WTC11 (cell line): ENCODE data around the gene CPPED1. TPM values are rescaled to one million over a fixed set of nuclear protein-coding genes. Genes with fewer than 3 reads are reported as not detected.

Experiments used
- ATAC-seq: fragments of 200-7000 bp; cut with Tn5 transposase; 2 replicates; pipeline ENCODE4 v1.10.0; 2021; ENCODE audit warnings: mild to moderate bottlenecking, moderate library complexity
- CTCF ChIA-PET: fragments of 300-600 bp; sonication (Branson Sonifier 250); formaldehyde crosslinking; loops from one replicate; lab custom pipeline; 2021; ENCODE audit warnings: antibody characterized with exemption; lab: Charles Lee
- POLR2A ChIA-PET: fragments of 350-600 bp; sonication (Branson Sonifier 250); formaldehyde crosslinking; loops from one replicate; lab custom pipeline; 2021; ENCODE audit warnings: antibody characterized with exemption; lab: Charles Lee
- DNase-seq: peaks from one replicate; pipeline ENCODE4 v3.0.0; 2021; ENCODE audit warnings: low spot score
- H3K27ac Mint-ChIP-seq: 2 replicates; pipeline ENCODE4 v1.8.0; 2021; ENCODE audit warnings: mixed read lengths
- H3K27me3 Mint-ChIP-seq: 2 replicates; pipeline ENCODE4 v1.8.0; 2021; ENCODE audit warnings: low read depth, mild to moderate bottlenecking, moderate library complexity, mixed read lengths
- H3K36me3 Mint-ChIP-seq: 2 replicates; pipeline ENCODE4 v1.8.0; 2021; ENCODE audit warnings: mixed read lengths
- H3K4me1 Mint-ChIP-seq: 2 replicates; pipeline ENCODE4 v1.8.0; 2022; ENCODE audit warnings: mixed read lengths
- H3K4me3 Mint-ChIP-seq: 2 replicates; pipeline ENCODE4 v1.8.0; 2021; ENCODE audit warnings: mild to moderate bottlenecking, moderate library complexity, mixed read lengths
- H3K9me3 Mint-ChIP-seq: 2 replicates; pipeline ENCODE4 v1.8.0; 2021; ENCODE audit warnings: mixed read lengths
- AR ChIP-seq: fragments of 250-450 bp; sonication (Bioruptor Pico); IDR thresholded peaks from 2 replicates; pipeline ENCODE4 v1.9.0; 2021; ENCODE audit warnings: mild to moderate bottlenecking
- ATF2 ChIP-seq: sonication (generic); formaldehyde crosslinking; IDR thresholded peaks from 2 replicates; pipeline ENCODE4 v1.8.1; 2022; ENCODE audit warnings: low read depth, missing genetic modification reagents, borderline replicate concordance
- ATF3 ChIP-seq: sonication (generic); formaldehyde crosslinking; conservative IDR thresholded peaks from 2 replicates; pipeline ENCODE4 v1.8.1; 2022; ENCODE audit warnings: mild to moderate bottlenecking, missing genetic modification reagents
- CBFB ChIP-seq: sonication (generic); formaldehyde crosslinking; IDR thresholded peaks from 2 replicates; pipeline ENCODE4 v1.8.1; 2022; ENCODE audit warnings: mild to moderate bottlenecking, low read depth, missing genetic modification reagents
- CREB1 ChIP-seq: sonication (generic); formaldehyde crosslinking; IDR thresholded peaks from 2 replicates; pipeline ENCODE4 v1.8.0; 2023; ENCODE audit warnings: mild to moderate bottlenecking, missing genetic modification reagents
- CREM ChIP-seq: sonication (generic); formaldehyde crosslinking; IDR thresholded peaks from 2 replicates; pipeline ENCODE4 v1.8.1; 2022; ENCODE audit warnings: mild to moderate bottlenecking, missing genetic modification reagents, moderate library complexity
- ERG ChIP-seq: fragments of 250-450 bp; sonication (Bioruptor Pico); IDR thresholded peaks from 2 replicates; pipeline ENCODE4 v1.8.0; 2021; ENCODE audit warnings: mild to moderate bottlenecking
- GTF2I ChIP-seq: fragments of 250-450 bp; sonication (Bioruptor Pico); conservative IDR thresholded peaks from 2 replicates; pipeline ENCODE4 v1.4.0; 2021; ENCODE audit warnings: mild to moderate bottlenecking
- MAX ChIP-seq: sonication (generic); formaldehyde crosslinking; IDR thresholded peaks from 2 replicates; pipeline ENCODE4 v1.8.0; 2022; ENCODE audit warnings: mild to moderate bottlenecking, missing genetic modification reagents
- NFE2L1 ChIP-seq: sonication (generic); formaldehyde crosslinking; IDR thresholded peaks from 2 replicates; pipeline ENCODE4 v1.8.1; 2023; ENCODE audit warnings: missing genetic modification reagents
- OVOL2 ChIP-seq: fragments of 250-450 bp; sonication (Bioruptor Pico); IDR thresholded peaks from 2 replicates; pipeline ENCODE4 v1.9.0; 2021; ENCODE audit warnings: mild to moderate bottlenecking, borderline replicate concordance
- PREB ChIP-seq: sonication (generic); formaldehyde crosslinking; IDR thresholded peaks from 2 replicates; pipeline ENCODE4 v1.8.1; 2022; ENCODE audit warnings: mild to moderate bottlenecking, missing genetic modification reagents, moderate library complexity, borderline replicate concordance
- ZBTB21 ChIP-seq: sonication (generic); formaldehyde crosslinking; IDR thresholded peaks from 2 replicates; pipeline ENCODE4 v1.8.1; 2023; ENCODE audit warnings: mild to moderate bottlenecking, missing genetic modification reagents, borderline replicate concordance
- ZBTB43 ChIP-seq: sonication (generic); formaldehyde crosslinking; IDR thresholded peaks from 2 replicates; pipeline ENCODE4 v1.8.1; 2023; ENCODE audit warnings: mild to moderate bottlenecking, missing genetic modification reagents
- ZNF232 ChIP-seq: sonication (generic); formaldehyde crosslinking; IDR thresholded peaks from 2 replicates; pipeline ENCODE4 v1.8.0; 2022; ENCODE audit warnings: mild to moderate bottlenecking, missing genetic modification reagents
- ZNF263 ChIP-seq: sonication (generic); formaldehyde crosslinking; IDR thresholded peaks from 2 replicates; pipeline ENCODE4 v1.8.1; 2022; ENCODE audit warnings: low read depth, mild to moderate bottlenecking, moderate library complexity, missing genetic modification reagents
- ZNF281 ChIP-seq: sonication (generic); formaldehyde crosslinking; IDR thresholded peaks from 2 replicates; pipeline ENCODE4 v1.8.0; 2023; ENCODE audit warnings: mild to moderate bottlenecking, missing genetic modification reagents
- ZNF512 ChIP-seq: sonication (generic); formaldehyde crosslinking; IDR thresholded peaks from 2 replicates; pipeline ENCODE4 v1.8.1; 2022; ENCODE audit warnings: missing genetic modification reagents, borderline replicate concordance
- total RNA-seq: library from RNA; stranded (reverse); gene quantifications from 3 replicates; pipeline ENCODE4 v1.2.3, GENCODE V29; 2021

The CPPED1 gene
- total RNA-seq, 1 experiment from 2014 or later = 8.8 TPM

- no peak for ATAC-seq
Measured at GRCh38 chr16:12850186-12850585, 46.5 kb upstream of the CPPED1 start.

GRCh38 chr16:12846592-12846991 is 42.9 kb upstream of the CPPED1 start:
- ATAC-seq (no peak), DNase-seq (no peak)
- TF ChIP-seq CBFB (CRISPR knock-in tag) (no peak), ZBTB21 (CRISPR knock-in tag) (no peak), CREB1 (CRISPR knock-in tag) (no peak), AR (CRISPR knock-in tag) (no peak), GTF2I (CRISPR knock-in tag) (no peak), ATF3 (CRISPR knock-in tag) (no peak), ZNF281 (no peak), OVOL2 (no peak)
- Mint-ChIP-seq H3K4me1 (no peaks in the 10 kb centered on the region), H3K27ac (no peak overlapping the region), H3K9me3 (no peaks in the 10 kb centered on the region), H3K36me3 (no peaks in the 10 kb centered on the region), H3K4me3 (no peak overlapping the region), H3K27me3 (peaks cover 5% of the 10 kb centered on the region)
- POLR2A ChIA-PET = no interaction called here
- CTCF ChIA-PET = no interaction called here

More at GRCh38 chr16:12850186-12850585, 46.5 kb upstream of the CPPED1 start:
- ChIA-PET CTCF (no interaction called here), POLR2A (no interaction called here)
- H3K27ac Mint-ChIP-seq = no peak overlapping the region
- TF ChIP-seq ZBTB43 (CRISPR knock-in tag) (no peak), ZNF512 (CRISPR knock-in tag) (no peak)
- DNase-seq = no peak
- peaks cover 8% of the 10 kb centered on the region; the same call in 1 of the 2 replicates for H3K9me3 Mint-ChIP-seq
- no peaks in the 10 kb centered on the region for H3K27me3 Mint-ChIP-seq
- H3K4me3 Mint-ChIP-seq = no peak overlapping the region
- H3K36me3 Mint-ChIP-seq = no peaks in the 10 kb centered on the region
- H3K4me1 Mint-ChIP-seq = no peaks in the 10 kb centered on the region

GRCh38 chr16:12845282-12845681 is 41.6 kb upstream of the CPPED1 start:
- Mint-ChIP-seq H3K27ac (no peak overlapping the region), H3K4me1 (no peaks in the 10 kb centered on the region), H3K36me3 (no peaks in the 10 kb centered on the region), H3K4me3 (no peak overlapping the region), H3K27me3 (peaks cover 5% of the 10 kb centered on the region), H3K9me3 (peaks cover 11% of the 10 kb centered on the region)
- ATAC-seq = no peak
- CTCF ChIA-PET = no interaction called here
- no peak for DNase-seq
- POLR2A ChIA-PET = no interaction called here
- TF ChIP-seq ATF2 (CRISPR knock-in tag) (no peak), PREB (no peak), ZNF263 (CRISPR knock-in tag) (no peak), ZNF232 (CRISPR knock-in tag) (no peak), ERG (CRISPR knock-in tag) (no peak), MAX (CRISPR knock-in tag) (no peak), CREM (CRISPR knock-in tag) (no peak), NFE2L1 (no peak)
